GM23338 (cell line): ENCODE measurements around the gene EIF3A. TPM values are rescaled to one million over a fixed set of nuclear protein-coding genes. Genes with fewer than 3 reads are reported as not detected.

Source experiments
- ATAC-seq: fragments of 200-7000 bp; cut with Tn5 transposase; 3 replicates; pipeline ENCODE4 v1.9.1; 2020
- DNase-seq: peaks from one replicate; pipeline ENCODE4 v3.0.0-alpha.2; 2015; ENCODE audit warnings: low spot score
- H2AFZ ChIP-seq: fragments of 200-600 bp; sonication (generic); 2 replicates; pipeline ENCODE4 v1.8.0; 2016; ENCODE audit warnings: antibody characterized with exemption, mild to moderate bottlenecking, moderate library complexity
- H3F3A ChIP-seq: fragments of 200-600 bp; sonication (generic); replicated peaks from 2 replicates; pipeline ENCODE4 v1.8.0; 2017; ENCODE audit warnings: antibody characterized with exemption, mixed run types, low read depth
- H3K27ac ChIP-seq: fragments of 200-600 bp; sonication (generic); 2 replicates; pipeline ENCODE4 v1.6.1; 2016; ENCODE audit warnings: low read depth
- H3K27me3 ChIP-seq: fragments of 200-600 bp; sonication (generic); 2 replicates; pipeline ENCODE4 v1.8.0; 2016; ENCODE audit warnings: mild to moderate bottlenecking, mixed run types, moderate library complexity; ENCODE audit not compliant: insufficient read depth
- H3K36me3 ChIP-seq: fragments of 200-600 bp; sonication (generic); 2 replicates; pipeline ENCODE4 v1.8.0; 2016; ENCODE audit warnings: mild to moderate bottlenecking; ENCODE audit not compliant: insufficient read depth
- H3K4me1 ChIP-seq: fragments of 200-600 bp; sonication (generic); 2 replicates; pipeline ENCODE4 v1.8.0; 2016; ENCODE audit warnings: mild to moderate bottlenecking, moderate library complexity; ENCODE audit not compliant: insufficient read depth
- H3K4me2 ChIP-seq: fragments of 200-600 bp; sonication (generic); 2 replicates; pipeline ENCODE4 v1.7.1; 2017; ENCODE audit warnings: mixed run types
- H3K4me3 ChIP-seq: fragments of 200-600 bp; sonication (generic); 2 replicates; pipeline ENCODE4 v1.6.1; 2016; ENCODE audit warnings: mixed run types
- H3K79me2 ChIP-seq: fragments of 200-600 bp; sonication (generic); replicated peaks from 2 replicates; pipeline ENCODE4 v1.8.0; 2017; ENCODE audit warnings: mild to moderate bottlenecking; ENCODE audit not compliant: insufficient read depth
- H3K9me2 ChIP-seq: fragments of 200-600 bp; sonication (generic); 2 replicates; pipeline ENCODE4 v1.8.0; 2017; ENCODE audit not compliant: insufficient read depth
- H4K20me1 ChIP-seq: fragments of 200-600 bp; sonication (generic); replicated peaks from 2 replicates; pipeline ENCODE4 v1.8.0; 2017; ENCODE audit warnings: mild to moderate bottlenecking; ENCODE audit not compliant: insufficient read depth
- H3K27ac Mint-ChIP-seq: 2 replicates; pipeline ENCODE4 v1.8.0; 2020; ENCODE audit warnings: inconsistent platforms, mild to moderate bottlenecking, moderate library complexity, mixed read lengths
- H3K27me3 Mint-ChIP-seq: 3 replicates; pipeline ENCODE4 v1.8.0; 2022; ENCODE audit warnings: low read depth, mild to moderate bottlenecking, moderate library complexity, mixed read lengths, inconsistent platforms; ENCODE audit not compliant: insufficient read depth, poor library complexity
- H3K36me3 Mint-ChIP-seq: 3 replicates; pipeline ENCODE4 v1.8.0; 2021; ENCODE audit warnings: low read depth, mild to moderate bottlenecking, inconsistent platforms, moderate library complexity, mixed read lengths
- H3K4me1 Mint-ChIP-seq: 3 replicates; pipeline ENCODE4 v1.8.0; 2020; ENCODE audit warnings: mild to moderate bottlenecking, inconsistent platforms, mixed read lengths
- H3K4me3 Mint-ChIP-seq: 3 replicates; pipeline ENCODE4 v1.8.0; 2021; ENCODE audit warnings: moderate library complexity, mild to moderate bottlenecking, inconsistent platforms, mixed read lengths
- H3K9me3 Mint-ChIP-seq: 3 replicates; pipeline ENCODE4 v1.8.0; 2020; ENCODE audit warnings: moderate library complexity, mild to moderate bottlenecking, inconsistent platforms, mixed read lengths
- CREB1 ChIP-seq: fragments of 250-450 bp; sonication (Bioruptor Pico); IDR thresholded peaks from 2 replicates; pipeline ENCODE4 v1.5.0; 2020; ENCODE audit warnings: low read depth, mild to moderate bottlenecking, moderate library complexity
- EZH2 ChIP-seq: fragments of 200-600 bp; sonication (generic); IDR thresholded peaks from one replicate; pipeline ENCODE4 v1.8.0; 2017; ENCODE audit warnings: antibody characterized with exemption, mild to moderate bottlenecking, low read depth; ENCODE audit not compliant: unreplicated experiment
- EZH2phosphoT487 ChIP-seq: fragments of 200-600 bp; sonication (generic); IDR thresholded peaks from one replicate; pipeline ENCODE4 v1.8.1; 2018; ENCODE audit warnings: antibody characterized with exemption; ENCODE audit not compliant: unreplicated experiment
- JUNB ChIP-seq: IDR thresholded peaks from one replicate; pipeline ENCODE4 v1.6.1; 2016; ENCODE audit warnings: antibody characterized with exemption; ENCODE audit not compliant: unreplicated experiment
- NANOG ChIP-seq: IDR thresholded peaks from 2 replicates; pipeline ENCODE4 v1.6.1; 2016; ENCODE audit warnings: antibody characterized with exemption, borderline replicate concordance
- POLR2AphosphoS5 ChIP-seq: IDR thresholded peaks from 2 replicates; pipeline ENCODE4 v1.6.1; 2016; ENCODE audit warnings: antibody characterized with exemption, low read depth
- STAT1 ChIP-seq: IDR thresholded peaks from one replicate; pipeline ENCODE4 v1.6.1; 2016; ENCODE audit warnings: antibody characterized with exemption; ENCODE audit not compliant: unreplicated experiment
- ZNF114 ChIP-seq: fragments of 250-450 bp; sonication (Bioruptor Pico); IDR thresholded peaks from 2 replicates; pipeline ENCODE4 v1.5.0; 2020; ENCODE audit warnings: mild to moderate bottlenecking, moderate library complexity
- ZNF331 ChIP-seq: fragments of 250-450 bp; sonication (Bioruptor Pico); IDR thresholded peaks from 2 replicates; pipeline ENCODE4 v1.5.0; 2020; ENCODE audit warnings: low read depth, mild to moderate bottlenecking, moderate library complexity
- polyA plus RNA-seq: library from polyadenylated mRNA; unstranded; fragments of >200 nt; fragmentation: Nextera tagmentation; extraction: Ambion mirVana; gene quantifications from 2 replicates; pipeline ENCODE4 v1.2.1, GENCODE V29; 2016
- total RNA-seq: library from RNA; depleted of rRNA; stranded (reverse); fragments of >200 nt; shearing (Covaris generic); gene quantifications from 2 replicates; pipeline ENCODE4 v1.2.3, GENCODE V29; 2014
- TF ChIP-seq, protein P1 (sequence below): IDR thresholded peaks from 2 replicates; pipeline ENCODE4 v1.6.1; 2016; ENCODE audit warnings: antibody characterized with exemption
- TF ChIP-seq, protein P2 (sequence below): IDR thresholded peaks from one replicate; pipeline ENCODE4 v1.6.1; 2018; ENCODE audit warnings: antibody characterized with exemption; ENCODE audit not compliant: unreplicated experiment
- TF ChIP-seq, protein P3 (sequence below): fragments of 250-450 bp; sonication (Bioruptor Pico); IDR thresholded peaks from 2 replicates; pipeline ENCODE4 v1.5.0; 2020; ENCODE audit warnings: mild to moderate bottlenecking, moderate library complexity
- TF ChIP-seq, protein P4 (sequence below), 2 experiments: fragments of 200-600 bp in 1 of 2; sonication (generic) in 1 of 2; conservative IDR thresholded peaks; 2 replicates each; pipeline versions ENCODE4 v1.5.1 to v1.6.1; 2016 to 2017; ENCODE audit warnings: antibody characterized with exemption in 2 of 2, low read depth in 2 of 2, mild to moderate bottlenecking in 2 of 2, moderate library complexity in 1 of 2

Gene EIF3A
- total and polyA plus RNA-seq, 2 experiments from 2014 or later, result 152 to 170 TPM

DNA sequence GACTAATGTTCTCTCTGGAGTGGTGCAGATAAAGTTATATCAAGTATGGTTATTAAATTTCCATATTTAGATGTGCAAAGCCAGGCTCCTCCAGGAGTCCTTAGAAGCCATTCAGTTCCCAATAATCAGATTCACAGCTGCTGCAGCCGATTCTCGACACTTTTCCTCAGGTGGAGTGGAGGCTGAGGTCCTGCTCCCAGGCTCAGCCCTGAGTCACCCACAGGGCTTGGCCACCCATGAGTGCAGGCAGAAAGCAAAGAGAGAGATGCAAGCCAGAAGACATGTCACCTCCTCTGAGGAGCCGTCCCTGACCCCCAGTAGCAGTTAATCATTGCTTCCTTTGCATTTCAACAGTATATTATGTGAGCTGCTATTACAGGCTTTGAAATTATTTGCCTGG lies 87.4 kb downstream of the EIF3A start:
- H3K9me2 ChIP-seq, result peaks cover 4% of the 10 kb centered on the region; the same call in 1 of the 2 replicates
- H3K36me3 Mint-ChIP-seq, result no peaks in the 10 kb centered on the region
- H3K4me3 Mint-ChIP-seq, result no peak overlapping the region

More for the DNA sequence above, 87.4 kb downstream of the EIF3A start:
- Mint-ChIP-seq H3K4me1 (no peaks in the 10 kb centered on the region), H3K27me3 (no peaks in the 10 kb centered on the region), H3K27ac (no peak overlapping the region), H3K9me3 (peaks cover 2% of the 10 kb centered on the region; the same call in 1 of the 3 replicates)
- DNase-seq (no peak), ATAC-seq (no peak)
- Histone ChIP-seq H3K79me2 (no peaks in the 10 kb centered on the region), H3K4me2 (no peak overlapping the region), H3K27me3 (no peaks in the 10 kb centered on the region), H3K4me3 (no peak overlapping the region), H3K27ac (no peak overlapping the region), H2AFZ (no peak overlapping the region), H3K36me3 (no peaks in the 10 kb centered on the region), H3F3A (no peaks in the 10 kb centered on the region), H4K20me1 (no peaks in the 10 kb centered on the region), H3K4me1 (no peaks in the 10 kb centered on the region)
- no peak for TF ChIP-seq ZNF114 (CRISPR knock-in tag)
- TF ChIP-seq EZH2phosphoT487, result no peak
- no peak for TF ChIP-seq JUNB
- TF ChIP-seq EZH2, result no peak
- no peak for TF ChIP-seq STAT1
- TF ChIP-seq ZNF331, result no peak
- no peak for TF ChIP-seq CREB1 (CRISPR knock-in tag)
- TF ChIP-seq, protein P1, sequence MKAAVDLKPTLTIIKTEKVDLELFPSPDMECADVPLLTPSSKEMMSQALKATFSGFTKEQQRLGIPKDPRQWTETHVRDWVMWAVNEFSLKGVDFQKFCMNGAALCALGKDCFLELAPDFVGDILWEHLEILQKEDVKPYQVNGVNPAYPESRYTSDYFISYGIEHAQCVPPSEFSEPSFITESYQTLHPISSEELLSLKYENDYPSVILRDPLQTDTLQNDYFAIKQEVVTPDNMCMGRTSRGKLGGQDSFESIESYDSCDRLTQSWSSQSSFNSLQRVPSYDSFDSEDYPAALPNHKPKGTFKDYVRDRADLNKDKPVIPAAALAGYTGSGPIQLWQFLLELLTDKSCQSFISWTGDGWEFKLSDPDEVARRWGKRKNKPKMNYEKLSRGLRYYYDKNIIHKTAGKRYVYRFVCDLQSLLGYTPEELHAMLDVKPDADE, result no peak
- TF ChIP-seq, protein P2, sequence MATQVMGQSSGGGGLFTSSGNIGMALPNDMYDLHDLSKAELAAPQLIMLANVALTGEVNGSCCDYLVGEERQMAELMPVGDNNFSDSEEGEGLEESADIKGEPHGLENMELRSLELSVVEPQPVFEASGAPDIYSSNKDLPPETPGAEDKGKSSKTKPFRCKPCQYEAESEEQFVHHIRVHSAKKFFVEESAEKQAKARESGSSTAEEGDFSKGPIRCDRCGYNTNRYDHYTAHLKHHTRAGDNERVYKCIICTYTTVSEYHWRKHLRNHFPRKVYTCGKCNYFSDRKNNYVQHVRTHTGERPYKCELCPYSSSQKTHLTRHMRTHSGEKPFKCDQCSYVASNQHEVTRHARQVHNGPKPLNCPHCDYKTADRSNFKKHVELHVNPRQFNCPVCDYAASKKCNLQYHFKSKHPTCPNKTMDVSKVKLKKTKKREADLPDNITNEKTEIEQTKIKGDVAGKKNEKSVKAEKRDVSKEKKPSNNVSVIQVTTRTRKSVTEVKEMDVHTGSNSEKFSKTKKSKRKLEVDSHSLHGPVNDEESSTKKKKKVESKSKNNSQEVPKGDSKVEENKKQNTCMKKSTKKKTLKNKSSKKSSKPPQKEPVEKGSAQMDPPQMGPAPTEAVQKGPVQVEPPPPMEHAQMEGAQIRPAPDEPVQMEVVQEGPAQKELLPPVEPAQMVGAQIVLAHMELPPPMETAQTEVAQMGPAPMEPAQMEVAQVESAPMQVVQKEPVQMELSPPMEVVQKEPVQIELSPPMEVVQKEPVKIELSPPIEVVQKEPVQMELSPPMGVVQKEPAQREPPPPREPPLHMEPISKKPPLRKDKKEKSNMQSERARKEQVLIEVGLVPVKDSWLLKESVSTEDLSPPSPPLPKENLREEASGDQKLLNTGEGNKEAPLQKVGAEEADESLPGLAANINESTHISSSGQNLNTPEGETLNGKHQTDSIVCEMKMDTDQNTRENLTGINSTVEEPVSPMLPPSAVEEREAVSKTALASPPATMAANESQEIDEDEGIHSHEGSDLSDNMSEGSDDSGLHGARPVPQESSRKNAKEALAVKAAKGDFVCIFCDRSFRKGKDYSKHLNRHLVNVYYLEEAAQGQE, result no peak
- TF ChIP-seq, protein P3, sequence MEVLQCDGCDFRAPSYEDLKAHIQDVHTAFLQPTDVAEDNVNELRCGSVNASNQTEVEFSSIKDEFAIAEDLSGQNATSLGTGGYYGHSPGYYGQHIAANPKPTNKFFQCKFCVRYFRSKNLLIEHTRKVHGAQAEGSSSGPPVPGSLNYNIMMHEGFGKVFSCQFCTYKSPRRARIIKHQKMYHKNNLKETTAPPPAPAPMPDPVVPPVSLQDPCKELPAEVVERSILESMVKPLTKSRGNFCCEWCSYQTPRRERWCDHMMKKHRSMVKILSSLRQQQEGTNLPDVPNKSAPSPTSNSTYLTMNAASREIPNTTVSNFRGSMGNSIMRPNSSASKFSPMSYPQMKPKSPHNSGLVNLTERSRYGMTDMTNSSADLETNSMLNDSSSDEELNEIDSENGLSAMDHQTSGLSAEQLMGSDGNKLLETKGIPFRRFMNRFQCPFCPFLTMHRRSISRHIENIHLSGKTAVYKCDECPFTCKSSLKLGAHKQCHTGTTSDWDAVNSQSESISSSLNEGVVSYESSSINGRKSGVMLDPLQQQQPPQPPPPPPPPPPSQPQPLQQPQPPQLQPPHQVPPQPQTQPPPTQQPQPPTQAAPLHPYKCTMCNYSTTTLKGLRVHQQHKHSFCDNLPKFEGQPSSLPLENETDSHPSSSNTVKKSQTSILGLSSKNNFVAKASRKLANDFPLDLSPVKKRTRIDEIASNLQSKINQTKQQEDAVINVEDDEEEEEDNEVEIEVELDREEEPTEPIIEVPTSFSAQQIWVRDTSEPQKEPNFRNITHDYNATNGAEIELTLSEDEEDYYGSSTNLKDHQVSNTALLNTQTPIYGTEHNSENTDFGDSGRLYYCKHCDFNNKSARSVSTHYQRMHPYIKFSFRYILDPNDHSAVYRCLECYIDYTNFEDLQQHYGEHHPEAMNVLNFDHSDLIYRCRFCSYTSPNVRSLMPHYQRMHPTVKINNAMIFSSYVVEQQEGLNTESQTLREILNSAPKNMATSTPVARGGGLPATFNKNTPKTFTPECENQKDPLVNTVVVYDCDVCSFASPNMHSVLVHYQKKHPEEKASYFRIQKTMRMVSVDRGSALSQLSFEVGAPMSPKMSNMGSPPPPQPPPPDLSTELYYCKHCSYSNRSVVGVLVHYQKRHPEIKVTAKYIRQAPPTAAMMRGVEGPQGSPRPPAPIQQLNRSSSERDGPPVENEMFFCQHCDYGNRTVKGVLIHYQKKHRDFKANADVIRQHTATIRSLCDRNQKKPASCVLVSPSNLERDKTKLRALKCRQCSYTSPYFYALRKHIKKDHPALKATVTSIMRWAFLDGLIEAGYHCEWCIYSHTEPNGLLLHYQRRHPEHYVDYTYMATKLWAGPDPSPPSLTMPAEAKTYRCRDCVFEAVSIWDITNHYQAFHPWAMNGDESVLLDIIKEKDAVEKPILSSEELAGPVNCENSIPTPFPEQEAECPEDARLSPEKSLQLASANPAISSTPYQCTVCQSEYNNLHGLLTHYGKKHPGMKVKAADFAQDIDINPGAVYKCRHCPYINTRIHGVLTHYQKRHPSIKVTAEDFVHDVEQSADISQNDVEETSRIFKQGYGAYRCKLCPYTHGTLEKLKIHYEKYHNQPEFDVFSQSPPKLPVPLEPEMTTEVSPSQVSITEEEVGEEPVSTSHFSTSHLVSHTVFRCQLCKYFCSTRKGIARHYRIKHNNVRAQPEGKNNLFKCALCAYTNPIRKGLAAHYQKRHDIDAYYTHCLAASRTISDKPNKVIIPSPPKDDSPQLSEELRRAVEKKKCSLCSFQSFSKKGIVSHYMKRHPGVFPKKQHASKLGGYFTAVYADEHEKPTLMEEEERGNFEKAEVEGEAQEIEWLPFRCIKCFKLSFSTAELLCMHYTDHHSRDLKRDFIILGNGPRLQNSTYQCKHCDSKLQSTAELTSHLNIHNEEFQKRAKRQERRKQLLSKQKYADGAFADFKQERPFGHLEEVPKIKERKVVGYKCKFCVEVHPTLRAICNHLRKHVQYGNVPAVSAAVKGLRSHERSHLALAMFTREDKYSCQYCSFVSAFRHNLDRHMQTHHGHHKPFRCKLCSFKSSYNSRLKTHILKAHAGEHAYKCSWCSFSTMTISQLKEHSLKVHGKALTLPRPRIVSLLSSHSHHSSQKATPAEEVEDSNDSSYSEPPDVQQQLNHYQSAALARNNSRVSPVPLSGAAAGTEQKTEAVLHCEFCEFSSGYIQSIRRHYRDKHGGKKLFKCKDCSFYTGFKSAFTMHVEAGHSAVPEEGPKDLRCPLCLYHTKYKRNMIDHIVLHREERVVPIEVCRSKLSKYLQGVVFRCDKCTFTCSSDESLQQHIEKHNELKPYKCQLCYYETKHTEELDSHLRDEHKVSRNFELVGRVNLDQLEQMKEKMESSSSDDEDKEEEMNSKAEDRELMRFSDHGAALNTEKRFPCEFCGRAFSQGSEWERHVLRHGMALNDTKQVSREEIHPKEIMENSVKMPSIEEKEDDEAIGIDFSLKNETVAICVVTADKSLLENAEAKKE (CRISPR knock-in tag), result no peak
- TF ChIP-seq, protein P4, sequence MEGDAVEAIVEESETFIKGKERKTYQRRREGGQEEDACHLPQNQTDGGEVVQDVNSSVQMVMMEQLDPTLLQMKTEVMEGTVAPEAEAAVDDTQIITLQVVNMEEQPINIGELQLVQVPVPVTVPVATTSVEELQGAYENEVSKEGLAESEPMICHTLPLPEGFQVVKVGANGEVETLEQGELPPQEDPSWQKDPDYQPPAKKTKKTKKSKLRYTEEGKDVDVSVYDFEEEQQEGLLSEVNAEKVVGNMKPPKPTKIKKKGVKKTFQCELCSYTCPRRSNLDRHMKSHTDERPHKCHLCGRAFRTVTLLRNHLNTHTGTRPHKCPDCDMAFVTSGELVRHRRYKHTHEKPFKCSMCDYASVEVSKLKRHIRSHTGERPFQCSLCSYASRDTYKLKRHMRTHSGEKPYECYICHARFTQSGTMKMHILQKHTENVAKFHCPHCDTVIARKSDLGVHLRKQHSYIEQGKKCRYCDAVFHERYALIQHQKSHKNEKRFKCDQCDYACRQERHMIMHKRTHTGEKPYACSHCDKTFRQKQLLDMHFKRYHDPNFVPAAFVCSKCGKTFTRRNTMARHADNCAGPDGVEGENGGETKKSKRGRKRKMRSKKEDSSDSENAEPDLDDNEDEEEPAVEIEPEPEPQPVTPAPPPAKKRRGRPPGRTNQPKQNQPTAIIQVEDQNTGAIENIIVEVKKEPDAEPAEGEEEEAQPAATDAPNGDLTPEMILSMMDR (conservative IDR thresholded peaks at IDR 0.05; ENCODE audit: low read depth in 2 of 2), result no peak
- TF ChIP-seq NANOG, result no peak
- TF ChIP-seq POLR2AphosphoS5, result no peak
